ENCODE data around the gene IL4I1. TPM values are rescaled to one million over a fixed set of nuclear protein-coding genes. Genes with fewer than 3 reads are reported as not detected.

IL4I1 gene
- polyA plus RNA-seq, 2 donors, result 0.18 to 0.45 TPM

DNA sequence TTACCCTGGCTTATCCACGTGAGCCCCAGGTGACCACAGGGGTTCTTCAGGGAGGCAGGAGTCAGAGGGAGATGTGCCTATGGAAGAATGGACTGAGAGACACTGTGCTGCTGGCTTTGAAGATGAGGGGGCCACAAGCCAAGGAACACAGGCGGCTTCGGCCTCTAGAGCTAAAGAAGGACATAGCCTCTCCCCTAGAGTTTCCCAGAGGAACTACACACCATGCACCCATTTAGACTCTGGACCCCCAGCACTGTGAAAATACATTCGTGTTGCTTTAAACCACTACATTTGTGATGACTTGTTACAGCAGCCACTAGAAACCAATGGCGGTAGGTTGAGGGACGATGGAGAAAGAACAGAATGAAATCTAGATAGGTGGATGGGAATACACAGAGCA lies 18.6 kb upstream of the IL4I1 start:
- WGBS, 2 donors, result 98% methylated on average over 6 of the region's 6 CpGs
- Histone ChIP-seq H3K4me3 (ENCODE audit: low read depth in 1 of 2, low read length in 2 of 2) (no peak overlapping the region), H3K9me3 (ENCODE audit: control insufficient read depth in 2 of 2, insufficient read depth in 1 of 2, low read depth in 1 of 2, low read length in 1 of 2) (no peaks in the 10 kb centered on the region), H3K36me3 (ENCODE audit: control insufficient read depth in 2 of 2, insufficient read depth in 2 of 2, low read length in 1 of 2) (peaks cover 0 to 33% of the 10 kb centered on the region in 2 donors), H3K4me1 (ENCODE audit: control insufficient read depth in 2 of 2, insufficient read depth in 2 of 2, low read length in 1 of 2) (peaks cover 0 to 2% of the 10 kb centered on the region in 2 donors), H3K27me3 (ENCODE audit: control insufficient read depth in 1 of 2, insufficient read depth in 2 of 2, low read length in 2 of 2) (no peaks in the 10 kb centered on the region), H3K27ac (ENCODE audit: low read depth in 2 of 2, low read length in 1 of 2) (no peak overlapping the region)

DNA sequence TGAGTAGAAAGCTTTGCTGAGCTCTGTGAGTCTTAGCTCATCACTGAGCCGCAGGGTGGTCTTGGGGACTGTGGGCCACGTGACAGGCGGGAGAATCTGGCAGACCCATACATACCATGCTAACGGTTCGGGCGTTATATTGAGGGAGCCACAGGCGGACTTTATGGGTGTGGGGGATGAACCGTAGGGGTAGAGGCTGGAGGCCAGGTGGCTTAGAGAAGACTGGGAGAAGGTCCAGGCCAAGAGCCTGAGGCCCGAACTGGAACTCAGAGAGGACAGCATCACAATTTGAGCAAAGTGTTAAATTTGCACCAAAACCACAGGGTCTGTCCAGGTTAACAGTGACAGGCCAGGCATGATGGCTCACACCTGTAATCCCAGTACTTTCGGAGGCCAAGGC lies 17.0 kb upstream of the IL4I1 start:
- H3K27ac ChIP-seq (ENCODE audit: low read depth in 2 of 2, low read length in 1 of 2), result no peak overlapping the region
- peaks cover 0 to 2% of the 10 kb centered on the region in 2 donors for H3K4me1 ChIP-seq (ENCODE audit: control insufficient read depth in 2 of 2, insufficient read depth in 2 of 2, low read length in 1 of 2)
- peaks cover 0 to 40% of the 10 kb centered on the region in 2 donors for H3K36me3 ChIP-seq (ENCODE audit: control insufficient read depth in 2 of 2, insufficient read depth in 2 of 2, low read length in 1 of 2)
- no peak overlapping the region for H3K4me3 ChIP-seq (ENCODE audit: low read depth in 1 of 2, low read length in 2 of 2)
- no peaks in the 10 kb centered on the region for H3K27me3 ChIP-seq (ENCODE audit: control insufficient read depth in 1 of 2, insufficient read depth in 2 of 2, low read length in 2 of 2)
- 89 to 92% methylated on average over 10 of the region's 10 CpGs for WGBS, 2 donors
- H3K9me3 ChIP-seq (ENCODE audit: control insufficient read depth in 2 of 2, insufficient read depth in 1 of 2, low read depth in 1 of 2, low read length in 1 of 2), result no peaks in the 10 kb centered on the region

DNA sequence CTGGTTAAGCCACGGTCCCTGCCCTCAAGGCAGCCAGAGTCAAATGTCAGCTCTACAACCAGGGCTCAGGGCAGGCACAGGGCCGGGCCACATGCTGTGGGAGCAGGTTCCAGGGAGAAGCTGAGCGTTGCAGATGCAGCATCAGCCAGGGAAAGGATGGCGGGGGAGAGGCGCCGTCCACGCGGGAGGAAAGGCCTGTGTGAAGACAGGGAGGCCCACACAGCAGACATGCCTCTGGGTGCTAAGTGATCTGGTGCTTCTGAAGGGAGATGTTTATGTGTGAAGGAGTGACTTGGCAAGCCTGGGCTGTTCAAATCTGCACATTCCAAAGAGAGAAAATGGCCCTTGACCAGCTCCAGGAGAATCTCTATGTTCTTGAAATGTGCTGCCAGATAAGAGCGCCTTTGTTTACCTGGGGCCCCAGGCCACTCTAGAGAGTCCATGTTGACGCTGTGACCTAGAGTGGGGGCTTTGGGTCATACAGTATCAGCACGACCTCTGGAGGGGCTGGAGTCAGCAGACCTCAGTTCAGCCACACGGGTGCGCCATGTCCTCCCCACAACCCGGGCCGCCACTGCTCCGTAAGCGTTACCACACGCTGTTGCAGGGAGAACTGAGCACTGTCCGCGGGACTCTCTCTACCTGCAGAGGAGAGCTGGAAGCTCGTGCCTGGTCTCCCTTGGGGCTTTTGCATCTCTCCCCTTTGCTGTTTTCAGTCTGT lies 16.4 kb upstream of the IL4I1 start:
- Histone ChIP-seq H3K4me3 (ENCODE audit: low read depth in 1 of 2, low read length in 2 of 2) (no peak overlapping the region), H3K4me1 (ENCODE audit: control insufficient read depth in 2 of 2, insufficient read depth in 2 of 2, low read length in 1 of 2) (no peaks in the 10 kb centered on the region), H3K9me3 (ENCODE audit: control insufficient read depth in 2 of 2, insufficient read depth in 1 of 2, low read depth in 1 of 2, low read length in 1 of 2) (no peaks in the 10 kb centered on the region), H3K27ac (ENCODE audit: low read depth in 2 of 2, low read length in 1 of 2) (no peak overlapping the region), H3K36me3 (ENCODE audit: control insufficient read depth in 2 of 2, insufficient read depth in 2 of 2, low read length in 1 of 2) (peaks cover 0 to 44% of the 10 kb centered on the region in 2 donors), H3K27me3 (ENCODE audit: control insufficient read depth in 1 of 2, insufficient read depth in 2 of 2, low read length in 2 of 2) (no peaks in the 10 kb centered on the region)
- 82 to 85% methylated on average over 21 of the region's 21 CpGs for WGBS, 2 donors

DNA sequence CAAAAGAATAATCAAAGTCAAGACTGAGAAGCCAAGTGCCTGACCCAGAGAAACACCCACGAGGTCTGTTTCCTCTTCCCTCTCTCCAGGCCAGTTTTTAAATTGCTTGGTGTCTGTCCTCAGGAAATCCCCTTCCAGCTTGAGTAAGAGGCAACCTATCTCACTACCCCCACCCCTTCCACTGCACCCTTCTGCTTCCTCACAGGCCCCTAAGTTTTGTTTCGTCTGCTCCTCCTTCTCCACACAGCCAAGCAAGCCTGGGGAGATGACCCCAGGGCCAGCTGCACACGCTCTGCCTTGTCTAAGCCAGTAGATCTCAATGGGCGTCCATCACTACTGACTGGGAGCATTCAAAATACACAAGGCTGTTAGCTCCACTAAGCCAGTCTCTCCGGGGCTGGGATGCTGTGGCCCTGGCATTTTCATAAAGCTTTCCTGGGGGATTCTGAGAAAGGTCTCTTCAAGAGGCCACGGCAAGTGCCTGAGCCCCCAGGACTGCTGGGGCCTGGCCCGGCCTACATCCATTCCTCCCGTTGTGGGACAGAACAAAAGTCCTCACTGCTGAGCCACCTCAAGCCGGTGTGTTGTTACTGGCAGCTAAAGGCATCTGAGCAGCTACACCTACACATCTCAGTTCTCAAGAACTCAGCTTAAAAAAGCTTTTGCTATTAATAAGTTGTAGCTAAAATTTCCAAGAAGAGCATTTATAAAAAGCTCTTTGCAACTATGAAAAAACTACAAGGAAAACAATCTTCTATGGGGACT lies 14.9 kb upstream of the IL4I1 start:
- no peak overlapping the region for H3K4me3 ChIP-seq (ENCODE audit: low read depth in 1 of 2, low read length in 2 of 2)
- H3K36me3 ChIP-seq (ENCODE audit: control insufficient read depth in 2 of 2, insufficient read depth in 2 of 2, low read length in 1 of 2), result peaks cover 0 to 46% of the 10 kb centered on the region in 2 donors
- H3K9me3 ChIP-seq (ENCODE audit: control insufficient read depth in 2 of 2, insufficient read depth in 1 of 2, low read depth in 1 of 2, low read length in 1 of 2), result no peaks in the 10 kb centered on the region
- no peak overlapping the region for H3K27ac ChIP-seq (ENCODE audit: low read depth in 2 of 2, low read length in 1 of 2)
- H3K27me3 ChIP-seq (ENCODE audit: control insufficient read depth in 1 of 2, insufficient read depth in 2 of 2, low read length in 2 of 2), result no peaks in the 10 kb centered on the region
- H3K4me1 ChIP-seq (ENCODE audit: control insufficient read depth in 2 of 2, insufficient read depth in 2 of 2, low read length in 1 of 2), result no peaks in the 10 kb centered on the region
- 58 to 65% methylated on average over 9 of the region's 9 CpGs for WGBS, 2 donors

DNA sequence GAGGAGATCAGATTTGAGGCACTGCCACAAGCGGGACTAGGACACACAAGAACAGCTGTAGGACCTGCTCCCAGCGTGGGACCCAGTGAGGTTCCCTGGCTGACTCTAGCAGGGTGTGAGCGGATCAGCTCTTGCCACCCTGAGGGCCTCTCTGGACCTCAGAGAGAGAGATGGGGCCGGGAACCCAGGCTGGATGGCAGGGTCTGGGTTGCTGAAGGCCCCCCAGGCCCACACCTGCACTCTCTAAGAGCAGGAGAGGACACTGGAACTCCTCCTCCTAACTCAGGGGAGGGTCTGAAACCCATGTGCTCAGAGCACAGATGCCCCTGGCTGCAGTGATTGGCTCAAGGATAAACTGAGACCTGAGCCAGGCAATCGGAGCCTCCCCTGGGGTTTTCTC lies 13.5 kb upstream of the IL4I1 start:
- Histone ChIP-seq H3K4me3 (ENCODE audit: low read depth in 1 of 2, low read length in 2 of 2) (no peak overlapping the region), H3K4me1 (ENCODE audit: control insufficient read depth in 2 of 2, insufficient read depth in 2 of 2, low read length in 1 of 2) (no peaks in the 10 kb centered on the region), H3K36me3 (ENCODE audit: control insufficient read depth in 2 of 2, insufficient read depth in 2 of 2, low read length in 1 of 2) (peaks cover 0 to 38% of the 10 kb centered on the region in 2 donors), H3K27me3 (ENCODE audit: control insufficient read depth in 1 of 2, insufficient read depth in 2 of 2, low read length in 2 of 2) (no peaks in the 10 kb centered on the region), H3K27ac (ENCODE audit: low read depth in 2 of 2, low read length in 1 of 2) (peak overlapping the region in 1 of 2 donors; percentile 9), H3K9me3 (ENCODE audit: control insufficient read depth in 2 of 2, insufficient read depth in 1 of 2, low read depth in 1 of 2, low read length in 1 of 2) (no peaks in the 10 kb centered on the region)
- WGBS, 2 donors, result 87 to 93% methylated on average over 5 of the region's 5 CpGs

DNA sequence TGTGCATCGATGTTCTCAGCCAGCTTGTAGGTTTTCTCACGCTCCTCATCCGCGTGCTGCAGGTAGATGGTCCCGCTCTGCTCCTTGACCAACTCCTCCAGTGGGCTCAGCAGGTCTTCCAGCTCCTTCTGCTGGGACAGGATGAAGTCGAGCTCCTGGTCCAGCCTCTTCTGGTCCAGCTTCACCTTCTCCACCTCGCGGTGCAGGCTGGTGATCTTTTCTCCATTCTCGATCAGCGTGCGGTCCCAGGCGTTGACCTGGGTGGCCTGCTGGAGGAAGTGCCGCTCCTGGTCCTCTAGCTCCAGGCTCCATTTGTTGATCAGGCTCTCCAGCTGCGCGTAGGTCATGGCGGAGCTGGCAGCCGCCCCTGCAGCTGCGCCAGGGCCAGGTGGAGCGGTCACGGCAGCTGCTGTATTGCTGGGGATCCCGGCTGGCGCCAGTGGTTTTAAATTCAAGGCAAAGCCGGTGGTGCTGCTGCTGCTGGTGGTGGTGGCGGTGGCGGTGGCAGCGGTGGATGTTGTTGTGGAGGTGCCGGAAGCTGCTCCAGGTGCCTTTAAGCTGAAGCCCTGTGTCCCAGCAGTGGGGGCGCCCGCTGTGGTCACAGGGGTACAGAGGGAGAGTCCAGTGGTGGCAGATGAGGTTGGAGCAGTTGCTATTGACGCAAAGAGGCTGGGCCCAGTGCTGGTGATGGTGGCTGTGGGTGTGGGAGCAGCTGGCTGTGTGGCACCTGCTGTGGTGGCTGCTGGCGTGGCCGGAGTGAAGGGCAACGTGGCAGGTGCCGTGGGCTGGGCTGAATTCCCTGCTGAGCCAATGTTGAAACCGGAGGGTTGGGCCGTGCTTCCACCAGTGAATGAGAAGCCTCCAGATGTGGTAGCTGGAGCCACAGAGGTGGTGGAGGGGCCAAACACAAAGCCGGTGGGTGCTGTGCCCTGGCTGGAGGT lies 12.1 kb upstream of the IL4I1 start:
- WGBS, 2 donors, result 95 to 96% methylated on average over 36 to 37 of the region's 37 CpGs
- H3K4me1 ChIP-seq (ENCODE audit: control insufficient read depth in 2 of 2, insufficient read depth in 2 of 2, low read length in 1 of 2), result no peaks in the 10 kb centered on the region
- no peaks in the 10 kb centered on the region for H3K27me3 ChIP-seq (ENCODE audit: control insufficient read depth in 1 of 2, insufficient read depth in 2 of 2, low read length in 2 of 2)
- H3K36me3 ChIP-seq (ENCODE audit: control insufficient read depth in 2 of 2, insufficient read depth in 2 of 2, low read length in 1 of 2), result peaks cover 0 to 30% of the 10 kb centered on the region in 2 donors
- H3K4me3 ChIP-seq (ENCODE audit: low read depth in 1 of 2, low read length in 2 of 2), result no peak overlapping the region
- no peaks in the 10 kb centered on the region for H3K9me3 ChIP-seq (ENCODE audit: control insufficient read depth in 2 of 2, insufficient read depth in 1 of 2, low read depth in 1 of 2, low read length in 1 of 2)
- no peak overlapping the region for H3K27ac ChIP-seq (ENCODE audit: low read depth in 2 of 2, low read length in 1 of 2)

DNA sequence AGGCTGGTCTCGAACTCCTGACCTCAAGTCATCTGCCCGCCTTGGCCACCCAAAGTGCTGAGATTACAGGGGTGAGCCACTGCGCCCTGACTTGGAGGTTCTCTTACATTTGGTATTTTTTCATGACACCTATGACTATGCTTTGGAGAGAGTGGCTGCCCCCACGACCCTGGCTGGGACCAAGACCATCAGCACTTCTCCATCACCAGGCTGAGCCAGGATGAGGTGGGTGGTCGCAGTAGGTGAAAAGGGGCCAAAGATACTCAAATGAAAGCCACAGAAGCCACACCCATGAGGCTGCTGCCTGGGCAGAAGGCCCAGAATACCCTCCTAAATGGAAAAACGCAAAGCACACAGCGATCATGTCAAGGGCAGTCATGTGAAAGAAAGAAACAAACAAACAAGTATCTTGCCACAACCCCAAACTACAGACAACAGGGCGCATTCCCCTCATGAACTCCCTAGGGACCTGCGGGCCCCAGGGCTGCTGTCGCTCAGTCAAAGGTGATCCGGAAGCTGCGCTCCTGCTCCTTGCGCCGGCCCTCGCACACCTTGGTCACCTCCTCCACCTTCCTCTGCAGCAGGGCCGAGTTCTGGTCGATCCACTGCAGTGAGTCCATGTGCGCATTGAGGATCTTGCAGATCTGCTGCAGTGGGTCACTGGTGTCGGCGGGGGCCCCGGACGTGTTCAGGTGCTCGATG lies 11.2 kb upstream of the IL4I1 start:
- Histone ChIP-seq H3K27me3 (ENCODE audit: control insufficient read depth in 1 of 2, insufficient read depth in 2 of 2, low read length in 2 of 2) (no peaks in the 10 kb centered on the region), H3K4me1 (ENCODE audit: control insufficient read depth in 2 of 2, insufficient read depth in 2 of 2, low read length in 1 of 2) (no peaks in the 10 kb centered on the region), H3K4me3 (ENCODE audit: low read depth in 1 of 2, low read length in 2 of 2) (no peak overlapping the region), H3K9me3 (ENCODE audit: control insufficient read depth in 2 of 2, insufficient read depth in 1 of 2, low read depth in 1 of 2, low read length in 1 of 2) (no peaks in the 10 kb centered on the region), H3K36me3 (ENCODE audit: control insufficient read depth in 2 of 2, insufficient read depth in 2 of 2, low read length in 1 of 2) (peaks cover 0 to 30% of the 10 kb centered on the region in 2 donors), H3K27ac (ENCODE audit: low read depth in 2 of 2, low read length in 1 of 2) (no peak overlapping the region)
- 86 to 93% methylated on average over 23 of the region's 23 CpGs for WGBS, 2 donors

DNA sequence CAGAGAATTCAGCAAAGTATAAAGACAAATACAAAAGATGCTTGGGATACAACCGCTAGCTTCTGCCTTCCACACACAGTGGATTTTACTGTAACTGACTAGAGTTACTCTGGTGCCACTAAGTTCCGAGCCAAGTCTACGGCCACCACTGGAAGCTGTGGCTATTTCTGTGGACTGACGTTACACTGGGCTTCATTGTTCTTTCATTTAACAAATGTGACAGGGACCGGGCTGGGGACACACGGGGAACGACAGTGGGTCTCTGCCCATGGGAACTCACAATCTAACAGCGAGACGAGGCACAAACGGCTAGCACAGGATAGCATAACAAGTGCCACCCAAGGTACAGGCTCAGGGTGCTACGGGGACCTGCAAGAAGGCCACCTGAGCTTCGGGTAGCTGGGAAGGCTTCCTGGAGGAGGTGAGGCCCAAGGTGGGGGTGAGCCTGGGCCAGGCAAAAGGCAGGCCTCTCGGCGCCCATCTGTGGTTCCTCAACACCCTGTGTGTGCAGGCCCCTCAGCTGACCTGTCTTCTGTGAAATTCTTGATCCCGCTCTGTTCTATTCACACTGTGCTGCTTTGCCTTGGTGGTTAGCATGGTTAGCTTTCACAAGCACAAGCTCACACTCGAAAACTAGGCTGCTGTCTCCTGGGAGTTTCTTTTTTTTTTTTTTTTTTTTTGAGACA lies 10.3 kb upstream of the IL4I1 start:
- WGBS, 2 donors, result 91% methylated on average over 16 of the region's 16 CpGs
- no peak overlapping the region for H3K27ac ChIP-seq (ENCODE audit: low read depth in 2 of 2, low read length in 1 of 2)
- H3K9me3 ChIP-seq (ENCODE audit: control insufficient read depth in 2 of 2, insufficient read depth in 1 of 2, low read depth in 1 of 2, low read length in 1 of 2), result no peaks in the 10 kb centered on the region
- H3K4me3 ChIP-seq (ENCODE audit: low read depth in 1 of 2, low read length in 2 of 2), result no peak overlapping the region
- no peaks in the 10 kb centered on the region for H3K4me1 ChIP-seq (ENCODE audit: control insufficient read depth in 2 of 2, insufficient read depth in 2 of 2, low read length in 1 of 2)
- peaks cover 0 to 24% of the 10 kb centered on the region in 2 donors for H3K36me3 ChIP-seq (ENCODE audit: control insufficient read depth in 2 of 2, insufficient read depth in 2 of 2, low read length in 1 of 2)
- H3K27me3 ChIP-seq (ENCODE audit: control insufficient read depth in 1 of 2, insufficient read depth in 2 of 2, low read length in 2 of 2), result no peaks in the 10 kb centered on the region

Measured in esophagus (tissue), 2 donors.